Stimulated activated CD4-positive, alpha-beta T cell treated with anti-CD3 and anti-CD28 coated beads, TNF-alpha, amount 100 ng/mL, for 4 hours (primary cell): ENCODE data around the gene JMJD1C.
A peak's percentile ranks its signal among the peaks of the same experiment; 100 is the strongest.
"Not testable (repeated sequence)": the region's sequence is repeated elsewhere in the genome, so short reads cannot be mapped to it uniquely, and the experiment has no call there.

Experiments
- DNase-seq, 3 experiments: peaks; one replicate each; pipeline ENCODE4 v3.0.0-alpha.2; 2020; ENCODE audit warnings: low read depth in 3 of 3

JMJD1C gene

GRCh38 chr10:63297941-63298340 lies 167.8 kb downstream of the JMJD1C start:
- no peak for DNase-seq

GRCh38 chr10:63294781-63295180 lies 171.0 kb downstream of the JMJD1C start:
- DNase-seq: no peak

- not testable (repeated sequence) for DNase-seq
Measured at GRCh38 chr10:63292847-63293246, 172.9 kb downstream of the JMJD1C start.

- DNase-seq: no peak
Measured at GRCh38 chr10:63288170-63288569, 177.6 kb downstream of the JMJD1C start.

GRCh38 chr10:63286754-63287264 lies 179.0 kb downstream of the JMJD1C start:
- DNase-seq: no peak

- no peak for DNase-seq
Measured at GRCh38 chr10:63286340-63286739, 179.4 kb downstream of the JMJD1C start.

- DNase-seq: not testable (repeated sequence)
Measured at GRCh38 chr10:63283901-63284300, 181.9 kb downstream of the JMJD1C start.

- DNase-seq: no peak
Measured at GRCh38 chr10:63283093-63283492, 182.7 kb downstream of the JMJD1C start.

- DNase-seq: no peak
Measured at GRCh38 chr10:63281967-63282366, 183.8 kb downstream of the JMJD1C start.

GRCh38 chr10:63280386-63280785 lies 185.4 kb downstream of the JMJD1C start:
- no peak for DNase-seq

- no peak for DNase-seq
Measured at GRCh38 chr10:63275094-63275493, 190.7 kb downstream of the JMJD1C start.

- no peak for DNase-seq
Measured at GRCh38 chr10:63273577-63273976, 192.2 kb downstream of the JMJD1C start.

- DNase-seq: peak; percentile 49 to 73 (median 55)
Measured at GRCh38 chr10:63268798-63269503, 196.8 kb downstream of the JMJD1C start.

GRCh38 chr10:63268149-63268797 lies 197.5 kb downstream of the JMJD1C start:
- DNase-seq: no peak

- no peak for DNase-seq
Measured at GRCh38 chr10:63267414-63268148, 198.2 kb downstream of the JMJD1C start.

GRCh38 chr10:63266391-63267316 lies 199.1 kb downstream of the JMJD1C start:
- DNase-seq: no peak

GRCh38 chr10:63265683-63266235 lies 200.0 kb downstream of the JMJD1C start:
- DNase-seq: no peak

GRCh38 chr10:63265222-63265617 lies 200.6 kb downstream of the JMJD1C start:
- no peak for DNase-seq

GRCh38 chr10:63264617-63265221 lies 201.1 kb downstream of the JMJD1C start:
- DNase-seq: no peak

- no peak for DNase-seq
Measured at GRCh38 chr10:63262430-63263073, 203.2 kb downstream of the JMJD1C start.
